ENCODE data around the gene LRP1B. TPM values are rescaled to one million over a fixed set of nuclear protein-coding genes. Genes with fewer than 3 reads are reported as not detected.

The LRP1B gene
- polyA plus RNA-seq, 1 of the 3 experiments (the other 2 are of a cell fraction): 0.28 TPM

DNA sequence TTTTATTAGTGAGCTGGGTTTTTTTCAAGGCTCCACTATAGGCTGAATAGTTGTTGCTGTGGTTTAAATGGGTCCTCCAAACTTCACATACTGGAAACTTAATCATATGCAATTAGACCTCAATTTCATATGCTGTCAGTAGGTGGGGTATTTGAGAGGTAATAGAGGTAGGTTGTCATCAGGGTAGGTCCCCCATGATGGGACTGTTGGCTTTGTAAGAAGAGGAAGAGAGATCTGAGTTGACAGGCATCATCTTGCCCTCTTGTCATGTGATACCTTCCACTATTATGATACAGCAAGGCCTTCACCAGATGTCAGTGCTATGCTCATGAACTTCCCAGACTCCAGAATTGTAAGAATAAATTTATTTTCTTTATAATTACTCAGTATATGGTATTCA is 819.4 kb downstream of the LRP1B start:
- no peak for DNase-seq
- Histone ChIP-seq H3K27me3 (ENCODE audit: insufficient read depth) (no peaks in the 10 kb centered on the region), H3K4me2 (no peak overlapping the region), H3F3A (replicated peaks; ENCODE audit: insufficient read depth) (no peaks in the 10 kb centered on the region), H3K4me1 (ENCODE audit: control insufficient read depth in 1 of 2, insufficient read depth in 2 of 2, low read depth in 1 of 2, low read length in 1 of 2) (no peaks in the 10 kb centered on the region), H3K36me3 (replicated peaks in 1 of 2; ENCODE audit: control insufficient read depth in 1 of 2, insufficient read depth in 2 of 2, low read length in 1 of 2) (no peaks in the 10 kb centered on the region), H3K9me2 (no peaks in the 10 kb centered on the region), H3K9ac (no peak overlapping the region), H4K20me1 (ENCODE audit: insufficient read depth) (no peaks in the 10 kb centered on the region), H3K27ac (ENCODE audit: low read depth in 2 of 2, low read length in 1 of 2) (no peak overlapping the region), H3K4me3 (ENCODE audit: low read depth in 2 of 2, low read length in 1 of 2) (no peak overlapping the region), H2AFZ (ENCODE audit: low read depth) (no peak overlapping the region), H3K9me3 (no peaks in the 10 kb centered on the region), H3K79me2 (ENCODE audit: insufficient read depth) (no peaks in the 10 kb centered on the region)
- POLR2A ChIA-PET: no interaction called here
- CTCF ChIA-PET: no interaction called here
- TF ChIP-seq FOSL2 (IDR thresholded peaks at IDR 0.05; ENCODE audit: borderline replicate concordance, low read depth): no peak
- TF ChIP-seq MEF2A (IDR thresholded peaks at IDR 0.05; ENCODE audit: borderline replicate concordance, low read depth): no peak
- no peak for TF ChIP-seq NFIC (IDR thresholded peaks at IDR 0.05; ENCODE audit: borderline replicate concordance)
- no peak for TF ChIP-seq NRF1 (IDR thresholded peaks at IDR 0.05; ENCODE audit: low read depth, low read length)
- no peak for TF ChIP-seq SMC3 (IDR thresholded peaks at IDR 0.05; ENCODE audit: low read depth, low read length)
- no peak for TF ChIP-seq RFX5 (IDR thresholded peaks at IDR 0.05; ENCODE audit: low read length)
- no peak for TF ChIP-seq EZH2phosphoT487 (IDR thresholded peaks at IDR 0.05; ENCODE audit: borderline replicate concordance, low read depth)

GRCh38 chr2:141306368-141306767 is 824.4 kb downstream of the LRP1B start:
- Histone ChIP-seq H3K9ac (no peak overlapping the region), H3K79me2 (ENCODE audit: insufficient read depth) (no peaks in the 10 kb centered on the region), H2AFZ (ENCODE audit: low read depth) (no peak overlapping the region), H3K4me1 (ENCODE audit: control insufficient read depth in 1 of 2, insufficient read depth in 2 of 2, low read depth in 1 of 2, low read length in 1 of 2) (no peaks in the 10 kb centered on the region), H3K36me3 (replicated peaks in 1 of 2; ENCODE audit: control insufficient read depth in 1 of 2, insufficient read depth in 2 of 2, low read length in 1 of 2) (no peaks in the 10 kb centered on the region), H3K9me3 (no peaks in the 10 kb centered on the region), H3K4me2 (no peak overlapping the region), H4K20me1 (ENCODE audit: insufficient read depth) (no peaks in the 10 kb centered on the region), H3F3A (replicated peaks; ENCODE audit: insufficient read depth) (no peaks in the 10 kb centered on the region), H3K27me3 (ENCODE audit: insufficient read depth) (no peaks in the 10 kb centered on the region), H3K27ac (ENCODE audit: low read depth in 2 of 2, low read length in 1 of 2) (no peak overlapping the region), H3K9me2 (0 out of 2 replicates have a peak, but pooled peaks cover 5% of the 10 kb centered on the region), H3K4me3 (ENCODE audit: low read depth in 2 of 2, low read length in 1 of 2) (no peak overlapping the region)
- no peak for DNase-seq
- CTCF ChIA-PET: no interaction called here
- POLR2A ChIA-PET: no interaction called here
- TF ChIP-seq TCF12 (IDR thresholded peaks at IDR 0.05): no peak
- no peak for TF ChIP-seq JUND (IDR thresholded peaks at IDR 0.05)
- no peak for TF ChIP-seq RCOR1 (IDR thresholded peaks at IDR 0.05; ENCODE audit: low read length)
- TF ChIP-seq EP300 (IDR thresholded peaks at IDR 0.05; ENCODE audit: borderline replicate concordance in 1 of 2, low read depth in 1 of 2, low read length in 1 of 2): no peak
- TF ChIP-seq, protein P1, sequence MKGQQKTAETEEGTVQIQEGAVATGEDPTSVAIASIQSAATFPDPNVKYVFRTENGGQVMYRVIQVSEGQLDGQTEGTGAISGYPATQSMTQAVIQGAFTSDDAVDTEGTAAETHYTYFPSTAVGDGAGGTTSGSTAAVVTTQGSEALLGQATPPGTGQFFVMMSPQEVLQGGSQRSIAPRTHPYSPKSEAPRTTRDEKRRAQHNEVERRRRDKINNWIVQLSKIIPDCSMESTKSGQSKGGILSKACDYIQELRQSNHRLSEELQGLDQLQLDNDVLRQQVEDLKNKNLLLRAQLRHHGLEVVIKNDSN (IDR thresholded peaks at IDR 0.05; ENCODE audit: borderline replicate concordance, low read depth): no peak
- TF ChIP-seq NRF1 (IDR thresholded peaks at IDR 0.05; ENCODE audit: low read depth, low read length): no peak
- no peak for TF ChIP-seq SIN3A (IDR thresholded peaks at IDR 0.05; ENCODE audit: borderline replicate concordance, low read depth, low read length)
- no peak for TF ChIP-seq SMC3 (IDR thresholded peaks at IDR 0.05; ENCODE audit: low read depth, low read length)
- no peak for TF ChIP-seq FOXJ3 (CRISPR knock-in tag; IDR thresholded peaks at IDR 0.05)

DNA sequence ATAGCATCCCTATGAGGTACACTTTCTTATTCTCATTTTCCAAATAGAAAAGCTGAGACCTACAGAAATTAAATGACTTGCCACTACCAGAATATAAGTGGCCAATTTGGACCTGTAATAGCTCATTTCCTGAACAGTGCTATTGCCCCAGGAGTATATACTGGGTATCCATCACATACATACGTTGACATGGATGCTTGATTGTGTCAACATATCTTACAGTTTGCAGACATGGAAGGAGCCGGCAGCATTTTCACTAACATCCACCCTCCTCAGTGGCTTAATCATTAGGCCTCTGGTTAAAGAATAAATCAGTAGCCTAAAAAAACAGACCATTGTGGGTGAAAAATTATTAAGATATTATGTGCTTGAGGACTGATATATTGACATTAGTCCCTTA is 829.3 kb downstream of the LRP1B start:
- WGBS (ENCODE audit: low lambda C conversion rate): 63% methylated on average over 2 of the region's 2 CpGs
- H3K27me3 ChIP-seq (ENCODE audit: insufficient read depth): no peaks in the 10 kb centered on the region
- no peaks in the 10 kb centered on the region for H3K9me3 ChIP-seq
- no peak overlapping the region for H2AFZ ChIP-seq (ENCODE audit: low read depth)
- 0 out of 2 replicates have a peak, but pooled peaks cover 5% of the 10 kb centered on the region for H3K9me2 ChIP-seq
- no peaks in the 10 kb centered on the region for H3K36me3 ChIP-seq (replicated peaks in 1 of 2; ENCODE audit: control insufficient read depth in 1 of 2, insufficient read depth in 2 of 2, low read length in 1 of 2)
- H4K20me1 ChIP-seq (ENCODE audit: insufficient read depth): no peaks in the 10 kb centered on the region
- CTCF ChIA-PET: no interaction called here
- no peaks in the 10 kb centered on the region for H3K4me1 ChIP-seq (ENCODE audit: control insufficient read depth in 1 of 2, insufficient read depth in 2 of 2, low read depth in 1 of 2, low read length in 1 of 2)
- H3K79me2 ChIP-seq (ENCODE audit: insufficient read depth): no peaks in the 10 kb centered on the region
- no peak overlapping the region for H3K4me2 ChIP-seq
- H3K9ac ChIP-seq: no peak overlapping the region
- no peak overlapping the region for H3K27ac ChIP-seq (ENCODE audit: low read depth in 2 of 2, low read length in 1 of 2)
- H3F3A ChIP-seq (replicated peaks; ENCODE audit: insufficient read depth): no peaks in the 10 kb centered on the region
- DNase-seq: no peak
- POLR2A ChIA-PET: no interaction called here
- H3K4me3 ChIP-seq (ENCODE audit: low read depth in 2 of 2, low read length in 1 of 2): no peak overlapping the region
- TF ChIP-seq MEF2A (IDR thresholded peaks at IDR 0.05; ENCODE audit: borderline replicate concordance, low read depth) (no peak), IRF3 (IDR thresholded peaks at IDR 0.05; ENCODE audit: low read depth, low read length) (no peak), GABPA (IDR thresholded peaks at IDR 0.05; ENCODE audit: low read depth) (no peak), TCF12 (IDR thresholded peaks at IDR 0.05) (no peak), MXI1 (IDR thresholded peaks at IDR 0.05; ENCODE audit: low read depth, low read length) (no peak), EP300 (IDR thresholded peaks at IDR 0.05; ENCODE audit: borderline replicate concordance in 1 of 2, low read depth in 1 of 2, low read length in 1 of 2) (no peak), CTCF (IDR thresholded peaks at IDR 0.05) (no peak), NFIC (IDR thresholded peaks at IDR 0.05; ENCODE audit: borderline replicate concordance) (no peak), TAF1 (IDR thresholded peaks at IDR 0.05; ENCODE audit: borderline replicate concordance, low read depth, low read length) (no peak), ELF1 (IDR thresholded peaks at IDR 0.05) (no peak)
- TF ChIP-seq, protein P2, sequence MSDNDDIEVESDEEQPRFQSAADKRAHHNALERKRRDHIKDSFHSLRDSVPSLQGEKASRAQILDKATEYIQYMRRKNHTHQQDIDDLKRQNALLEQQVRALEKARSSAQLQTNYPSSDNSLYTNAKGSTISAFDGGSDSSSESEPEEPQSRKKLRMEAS (IDR thresholded peaks at IDR 0.05; ENCODE audit: low read depth): no peak
